ENCODE data around the gene ZNF732. TPM values are rescaled to one million over a fixed set of nuclear protein-coding genes. Genes with fewer than 3 reads are reported as not detected.

ZNF732 gene
- total and polyA plus RNA-seq, 2 of the 8 experiments (the other 6 are each of a cell fraction or from before 2014, with no cell fraction given): 1.9 to 35.7 TPM

DNA sequence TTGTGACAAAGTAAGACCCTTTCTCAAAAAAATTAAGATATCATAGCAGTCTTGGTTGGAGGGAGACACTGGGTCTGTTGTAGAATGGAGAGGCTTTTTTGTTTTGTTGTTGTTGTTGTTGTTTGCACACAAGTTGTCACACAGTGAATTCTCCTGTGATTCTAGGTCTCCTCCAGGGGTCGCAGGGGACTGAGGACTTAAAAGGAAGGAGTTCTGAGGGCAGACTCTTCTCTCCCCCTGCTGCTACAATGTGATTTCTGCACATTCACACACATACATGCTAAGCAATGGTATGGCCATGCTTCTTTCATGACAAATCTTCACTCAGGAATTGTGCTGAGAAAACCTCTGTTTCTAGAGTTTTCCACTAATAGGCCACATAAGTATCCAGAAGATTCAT lies 71.1 kb downstream of the ZNF732 start:
- ChIA-PET POLR2A (ENCODE audit: partially characterized antibody) (interaction anchor here (1.2 kb wide), 1 partner anchor 18 kb away, joined by 3 read pairs; no protein-coding TSS in a partner anchor), CTCF (ENCODE audit: partially characterized antibody) (interaction anchor here (1.0 to 1.7 kb wide), 2 partner anchors 10 to 90 kb away, joined by 3 to 4 read pairs; no protein-coding TSS in a partner anchor)
- Histone ChIP-seq H4K5ac (ENCODE audit: insufficient read length, low read depth, low read length) (no peak overlapping the region), H3K4me2 (ENCODE audit: insufficient read depth in 1 of 2, low read depth in 2 of 2, low read length in 2 of 2) (no peak overlapping the region), H3K23me2 (ENCODE audit: low read depth, low read length) (no peaks in the 10 kb centered on the region), H2BK20ac (ENCODE audit: low read length) (no peak overlapping the region), H3K56ac (replicated peaks; ENCODE audit: insufficient read length, low read depth, low read length) (no peak overlapping the region), H2AFZ (ENCODE audit: low read length) (no peak overlapping the region), H3K79me2 (ENCODE audit: control insufficient read depth in 1 of 2, insufficient read depth in 2 of 2, low read length in 2 of 2) (peaks cover 0 to 96% of the 10 kb centered on the region in 2 experiments; a peak in 3 of 4 replicates), H2BK120ac (replicated peaks; ENCODE audit: low read depth, low read length) (no peak overlapping the region), H3K9me3 (ENCODE audit: insufficient read depth in 2 of 2, low read depth in 1 of 2, low read length in 1 of 2) (peaks cover under 1 to 5% of the 10 kb centered on the region in 2 experiments; a peak in 1 of 4 replicates), H3K18ac (ENCODE audit: extremely low read depth, low read length) (no peak overlapping the region), H4K91ac (replicated peaks; ENCODE audit: insufficient read length, low read length) (no peak overlapping the region), H2BK5ac (ENCODE audit: low read depth, low read length) (no peak overlapping the region), H2BK12ac (ENCODE audit: low read depth, low read length) (no peak overlapping the region), H3K27ac (ENCODE audit: low read depth, low read length) (no peak overlapping the region), H3K9ac (replicated peaks in 1 of 4; ENCODE audit: extremely low read depth in 1 of 4, low read depth in 3 of 4, low read length in 3 of 4) (peak overlapping the region in 1 of 4 experiments; percentile 11; a peak in 1 of 7 replicates), H2BK15ac (ENCODE audit: low read length) (no peak overlapping the region), H3K4me3 (ENCODE audit: extremely low read depth in 1 of 4, insufficient read depth in 2 of 4, low read depth in 3 of 4, low read length in 4 of 4) (no peak overlapping the region), H2AK5ac (ENCODE audit: low read depth, low read length) (no peak overlapping the region), H3K36me3 (ENCODE audit: control insufficient read depth in 2 of 4, insufficient read depth in 4 of 4, low read length in 3 of 4) (no peaks in the 10 kb centered on the region), H3K4ac (replicated peaks; ENCODE audit: insufficient read length, low read depth, low read length) (no peak overlapping the region), H3K4me1 (replicated peaks in 1 of 4; ENCODE audit: control insufficient read depth in 3 of 4, insufficient read depth in 4 of 4, low read length in 3 of 4) (0 out of 7 replicates have a peak, but pooled peaks cover 0 to 2% (median 0%) of the 10 kb centered on the region in 4 experiments), H4K8ac (ENCODE audit: extremely low read depth, insufficient read depth, low read length) (no peak overlapping the region), H3K14ac (ENCODE audit: insufficient read length) (no peak overlapping the region), H3K79me1 (ENCODE audit: low read depth, low read length) (peaks cover 6% of the 10 kb centered on the region), H4K20me1 (replicated peaks in 1 of 2; ENCODE audit: control insufficient read depth in 1 of 2, insufficient read depth in 2 of 2, low read length in 2 of 2) (peaks cover 0 to 3% of the 10 kb centered on the region in 2 experiments), H3K27me3 (replicated peaks in 1 of 4; ENCODE audit: control insufficient read depth in 3 of 4, extremely low read depth in 1 of 4, insufficient read depth in 3 of 4, low read length in 3 of 4) (no peaks in the 10 kb centered on the region), H3K23ac (ENCODE audit: insufficient read length) (no peak overlapping the region)
- no peak for FAIRE-seq
- DNase-seq (ENCODE audit: low read depth in 1 of 2, low spot score in 2 of 2): no peak
- 64% methylated on average over 1 of the region's 1 CpG; no CpG with 5 or more reads in 1 of the 2 experiments for WGBS, 2 experiments (ENCODE audit: extremely low coverage in 1 of 2, insufficient coverage in 1 of 2, insufficient read length in 1 of 2, insufficient replicate concordance in 2 of 2, low coverage in 1 of 2, low lambda C conversion rate in 2 of 2, missing lambda C conversion rate in 1 of 2)
- no peak for TF ChIP-seq EGR1 (IDR thresholded peaks at IDR 0.05; ENCODE audit: borderline replicate concordance, low read depth, low read length)
- TF ChIP-seq RAD21 (IDR thresholded peaks at IDR 0.05 in 1 of 2, conservative IDR thresholded peaks at IDR 0.05 in 1 of 2; ENCODE audit: low read depth in 2 of 2, low read length in 2 of 2): peak; percentile 7 to 8; a peak in 1 of 4 replicates
- TF ChIP-seq POLR2AphosphoS5 (IDR thresholded peaks at IDR 0.05; ENCODE audit: low read depth, low read length): no peak
- TF ChIP-seq, protein P1, sequence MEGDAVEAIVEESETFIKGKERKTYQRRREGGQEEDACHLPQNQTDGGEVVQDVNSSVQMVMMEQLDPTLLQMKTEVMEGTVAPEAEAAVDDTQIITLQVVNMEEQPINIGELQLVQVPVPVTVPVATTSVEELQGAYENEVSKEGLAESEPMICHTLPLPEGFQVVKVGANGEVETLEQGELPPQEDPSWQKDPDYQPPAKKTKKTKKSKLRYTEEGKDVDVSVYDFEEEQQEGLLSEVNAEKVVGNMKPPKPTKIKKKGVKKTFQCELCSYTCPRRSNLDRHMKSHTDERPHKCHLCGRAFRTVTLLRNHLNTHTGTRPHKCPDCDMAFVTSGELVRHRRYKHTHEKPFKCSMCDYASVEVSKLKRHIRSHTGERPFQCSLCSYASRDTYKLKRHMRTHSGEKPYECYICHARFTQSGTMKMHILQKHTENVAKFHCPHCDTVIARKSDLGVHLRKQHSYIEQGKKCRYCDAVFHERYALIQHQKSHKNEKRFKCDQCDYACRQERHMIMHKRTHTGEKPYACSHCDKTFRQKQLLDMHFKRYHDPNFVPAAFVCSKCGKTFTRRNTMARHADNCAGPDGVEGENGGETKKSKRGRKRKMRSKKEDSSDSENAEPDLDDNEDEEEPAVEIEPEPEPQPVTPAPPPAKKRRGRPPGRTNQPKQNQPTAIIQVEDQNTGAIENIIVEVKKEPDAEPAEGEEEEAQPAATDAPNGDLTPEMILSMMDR (IDR thresholded peaks at IDR 0.05; ENCODE audit: control extremely low read depth in 1 of 3, insufficient read depth in 1 of 3, low read depth in 1 of 3, low read length in 3 of 3): peak in 1 of 3 experiments; percentile 18; a peak in 1 of 4 replicates
- no peak for TF ChIP-seq PHF8 (conservative IDR thresholded peaks at IDR 0.05; ENCODE audit: low read depth, low read length)
- TF ChIP-seq, protein P2, sequence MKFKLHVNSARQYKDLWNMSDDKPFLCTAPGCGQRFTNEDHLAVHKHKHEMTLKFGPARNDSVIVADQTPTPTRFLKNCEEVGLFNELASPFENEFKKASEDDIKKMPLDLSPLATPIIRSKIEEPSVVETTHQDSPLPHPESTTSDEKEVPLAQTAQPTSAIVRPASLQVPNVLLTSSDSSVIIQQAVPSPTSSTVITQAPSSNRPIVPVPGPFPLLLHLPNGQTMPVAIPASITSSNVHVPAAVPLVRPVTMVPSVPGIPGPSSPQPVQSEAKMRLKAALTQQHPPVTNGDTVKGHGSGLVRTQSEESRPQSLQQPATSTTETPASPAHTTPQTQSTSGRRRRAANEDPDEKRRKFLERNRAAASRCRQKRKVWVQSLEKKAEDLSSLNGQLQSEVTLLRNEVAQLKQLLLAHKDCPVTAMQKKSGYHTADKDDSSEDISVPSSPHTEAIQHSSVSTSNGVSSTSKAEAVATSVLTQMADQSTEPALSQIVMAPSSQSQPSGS (IDR thresholded peaks at IDR 0.05; ENCODE audit: low read length): no peak

All from H1 (cell line).